D721Med (cell line): ENCODE measurements around the gene ABL1.

Source experiments
- DNase-seq: peaks from one replicate; pipeline ENCODE4 v3.0.0; 2011; ENCODE audit warnings: low spot score; ENCODE audit not compliant: insufficient read length
- FAIRE-seq: peaks from 2 replicates; lab custom pipeline; 2011; peaks lifted over from hg19 to GRCh38; lab: Jason Lieb, UNC
- TF ChIP-seq, protein P1 (sequence below): IDR thresholded peaks from 2 replicates; pipeline ENCODE4 v1.5.1; 2012; ENCODE audit warnings: mild to moderate bottlenecking, control low read depth; ENCODE audit not compliant: insufficient read depth; ENCODE audit errors: missing control alignments

ABL1 gene

DNA sequence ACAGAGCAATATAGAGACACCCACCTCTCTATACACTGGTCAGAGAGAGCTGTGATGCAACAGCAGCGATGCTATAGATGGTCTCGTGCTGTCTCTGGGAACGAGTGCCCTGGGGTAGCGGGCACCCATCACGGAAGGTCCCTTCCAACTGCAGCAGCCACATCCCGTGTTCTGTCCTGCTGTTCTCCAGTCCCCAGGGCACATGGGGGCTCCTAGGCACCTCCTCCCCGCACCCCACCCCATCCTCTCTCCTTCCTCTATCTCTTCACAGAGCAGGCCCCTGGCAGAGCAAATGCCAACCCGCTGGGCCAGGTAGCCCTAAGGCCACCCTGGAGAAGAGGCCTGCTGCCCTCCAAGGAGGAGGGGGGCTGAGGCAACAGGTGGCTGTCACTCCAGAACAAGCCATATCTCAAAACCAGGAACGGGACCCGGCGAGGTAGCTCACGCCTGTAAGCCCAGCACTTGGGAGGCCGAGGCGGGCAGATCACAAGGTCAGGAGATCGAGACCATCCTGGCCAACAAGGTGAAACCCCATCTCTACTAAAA lies 95.8 kb downstream of the ABL1 start:
- TF ChIP-seq, protein P1, sequence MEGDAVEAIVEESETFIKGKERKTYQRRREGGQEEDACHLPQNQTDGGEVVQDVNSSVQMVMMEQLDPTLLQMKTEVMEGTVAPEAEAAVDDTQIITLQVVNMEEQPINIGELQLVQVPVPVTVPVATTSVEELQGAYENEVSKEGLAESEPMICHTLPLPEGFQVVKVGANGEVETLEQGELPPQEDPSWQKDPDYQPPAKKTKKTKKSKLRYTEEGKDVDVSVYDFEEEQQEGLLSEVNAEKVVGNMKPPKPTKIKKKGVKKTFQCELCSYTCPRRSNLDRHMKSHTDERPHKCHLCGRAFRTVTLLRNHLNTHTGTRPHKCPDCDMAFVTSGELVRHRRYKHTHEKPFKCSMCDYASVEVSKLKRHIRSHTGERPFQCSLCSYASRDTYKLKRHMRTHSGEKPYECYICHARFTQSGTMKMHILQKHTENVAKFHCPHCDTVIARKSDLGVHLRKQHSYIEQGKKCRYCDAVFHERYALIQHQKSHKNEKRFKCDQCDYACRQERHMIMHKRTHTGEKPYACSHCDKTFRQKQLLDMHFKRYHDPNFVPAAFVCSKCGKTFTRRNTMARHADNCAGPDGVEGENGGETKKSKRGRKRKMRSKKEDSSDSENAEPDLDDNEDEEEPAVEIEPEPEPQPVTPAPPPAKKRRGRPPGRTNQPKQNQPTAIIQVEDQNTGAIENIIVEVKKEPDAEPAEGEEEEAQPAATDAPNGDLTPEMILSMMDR: no peak
- no peak for DNase-seq
- no peak for FAIRE-seq

DNA sequence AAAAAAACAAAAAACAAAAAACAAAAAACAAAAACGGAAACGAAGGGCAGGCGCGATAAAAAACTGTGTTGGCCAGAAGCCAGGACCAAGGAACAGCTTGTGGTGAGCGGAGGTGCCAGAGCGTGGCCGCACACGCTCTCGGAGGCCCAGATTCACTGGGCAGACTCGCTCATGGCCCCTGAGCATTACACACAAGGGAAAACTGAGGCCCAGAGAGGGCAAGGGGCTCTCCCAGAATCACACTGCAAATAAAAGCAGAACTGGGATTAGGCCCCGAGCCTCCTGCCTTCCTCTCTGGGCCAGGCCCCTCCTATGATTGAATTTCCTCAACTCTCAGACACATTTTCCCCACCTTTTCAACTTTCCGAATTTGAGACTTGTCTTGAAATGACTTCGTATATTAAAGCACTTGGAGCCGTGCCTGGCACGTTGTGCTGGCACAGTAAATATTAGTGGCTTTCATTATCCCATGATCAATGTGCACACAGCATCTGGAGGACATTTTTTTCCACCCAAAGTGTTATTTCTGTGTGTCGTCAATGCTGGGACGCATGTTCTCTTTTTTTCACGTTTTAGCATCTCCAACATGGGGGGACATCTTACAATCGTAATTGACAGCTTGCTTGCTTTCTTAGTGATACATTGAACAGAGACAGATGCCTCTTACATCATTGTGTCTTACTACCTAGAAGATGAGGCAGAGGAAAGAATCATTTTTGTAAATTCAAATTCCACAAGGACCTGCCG lies 96.6 kb downstream of the ABL1 start:
- TF ChIP-seq, protein P1: no peak
- no peak for FAIRE-seq
- DNase-seq: no peak

DNA sequence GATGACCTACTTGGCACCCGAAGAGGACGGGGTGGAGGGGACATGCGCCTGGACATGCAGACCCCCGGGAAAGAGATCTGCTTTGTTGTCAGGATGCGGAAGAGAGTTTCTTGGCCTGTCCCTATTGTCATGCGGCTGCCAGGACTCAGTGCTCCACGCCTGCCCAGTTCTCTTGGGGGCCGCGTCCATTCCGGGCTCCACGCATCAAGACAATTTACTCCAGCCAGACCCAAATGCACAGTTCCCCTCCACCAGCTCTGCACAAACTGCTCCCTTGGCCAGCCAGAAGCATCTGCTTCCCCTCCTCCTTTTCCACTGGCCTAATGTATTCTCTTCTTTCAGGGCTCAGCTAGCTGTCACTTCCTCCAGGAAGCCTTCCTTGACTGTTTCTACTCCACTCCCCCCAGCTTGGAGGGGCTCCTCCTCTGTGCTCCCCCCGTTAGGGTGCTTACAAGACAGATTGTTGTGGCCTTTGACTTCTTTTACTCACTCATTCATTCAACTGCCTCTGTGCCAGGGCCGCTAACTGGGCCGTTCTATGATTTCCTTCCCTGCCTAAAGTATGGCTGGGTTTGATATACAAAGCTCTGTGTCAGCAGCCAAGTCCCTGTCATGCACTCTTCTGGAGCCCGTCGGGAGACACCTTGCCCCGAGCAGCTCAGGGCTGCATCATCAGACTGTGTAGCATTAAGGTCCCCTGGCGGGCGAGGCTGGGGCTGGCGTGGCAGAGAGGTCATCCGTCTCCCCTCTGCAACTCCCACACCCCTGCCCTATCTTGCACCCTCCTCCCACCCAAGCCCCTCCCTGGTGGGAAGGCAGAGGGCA lies 97.4 kb downstream of the ABL1 start:
- DNase-seq: no peak
- FAIRE-seq: no peak
- TF ChIP-seq, protein P1: no peak

DNA sequence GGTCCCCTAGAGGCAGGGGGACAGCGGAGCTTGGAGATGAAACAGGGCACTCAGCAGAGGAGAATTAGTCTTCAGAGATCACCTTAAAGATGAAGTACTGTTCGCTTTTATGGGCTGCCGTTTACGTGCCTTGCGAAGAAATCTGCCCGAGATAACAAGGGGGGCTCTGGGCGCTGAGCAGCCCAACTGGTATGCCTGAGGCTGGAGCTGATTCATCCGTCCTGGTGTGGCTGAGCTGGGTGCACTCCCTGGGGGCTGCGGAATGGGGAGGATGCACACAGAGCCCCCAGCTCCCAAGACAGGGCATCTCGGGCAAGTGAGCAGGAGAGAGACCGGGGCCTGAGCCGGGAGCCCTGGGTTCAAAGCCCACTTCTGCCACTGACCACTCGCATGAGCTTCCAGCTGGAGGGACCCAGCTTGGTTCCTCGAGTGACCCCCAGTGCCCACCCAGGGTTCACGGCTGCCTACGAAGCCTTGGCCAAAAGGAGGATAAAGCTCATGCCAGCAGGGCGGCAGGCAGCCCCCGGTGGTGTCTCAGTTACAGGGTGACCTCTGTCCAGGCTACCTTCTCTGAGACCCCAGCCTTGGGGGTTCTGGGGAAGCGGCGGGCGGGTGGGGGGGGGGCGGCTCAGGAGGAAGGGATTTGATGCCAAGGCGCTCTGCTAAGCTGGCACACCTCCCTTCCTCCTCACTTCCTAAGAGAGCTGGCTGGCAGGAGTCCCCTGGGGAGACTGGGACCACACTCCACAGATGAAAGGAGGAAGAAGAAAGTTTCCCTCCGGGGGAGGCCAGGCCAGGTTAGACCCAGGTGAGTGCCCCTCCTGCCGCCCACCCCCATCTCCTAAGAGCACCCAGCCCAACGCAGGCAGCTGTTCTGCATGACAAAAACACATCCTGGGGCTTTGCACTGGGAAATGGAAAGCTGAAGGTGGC lies 98.3 kb downstream of the ABL1 start:
- FAIRE-seq (no peak), DNase-seq (no peak)
- TF ChIP-seq, protein P1: no peak

DNA sequence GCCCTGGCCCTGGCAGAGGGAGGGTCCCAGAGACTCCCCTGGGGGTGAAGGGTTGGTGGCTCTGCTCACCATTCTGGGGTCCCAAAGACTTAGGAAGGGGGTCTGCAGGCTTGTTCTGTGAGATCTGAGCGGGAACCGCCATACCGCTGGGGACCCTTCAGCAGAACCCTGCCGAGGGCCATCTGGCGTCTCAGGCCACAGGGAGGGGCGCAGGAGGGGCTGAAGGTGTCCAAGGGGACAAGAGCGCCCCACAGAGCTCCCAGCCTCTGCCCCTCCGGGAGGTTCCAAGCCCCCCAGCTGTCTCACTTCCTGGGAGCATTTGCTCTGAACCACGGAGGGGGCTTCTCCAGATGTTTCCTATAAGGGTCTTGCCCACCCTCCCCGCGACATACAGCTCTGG lies 99.2 kb downstream of the ABL1 start:
- FAIRE-seq (no peak), DNase-seq (no peak)
- TF ChIP-seq, protein P1: no peak

DNA sequence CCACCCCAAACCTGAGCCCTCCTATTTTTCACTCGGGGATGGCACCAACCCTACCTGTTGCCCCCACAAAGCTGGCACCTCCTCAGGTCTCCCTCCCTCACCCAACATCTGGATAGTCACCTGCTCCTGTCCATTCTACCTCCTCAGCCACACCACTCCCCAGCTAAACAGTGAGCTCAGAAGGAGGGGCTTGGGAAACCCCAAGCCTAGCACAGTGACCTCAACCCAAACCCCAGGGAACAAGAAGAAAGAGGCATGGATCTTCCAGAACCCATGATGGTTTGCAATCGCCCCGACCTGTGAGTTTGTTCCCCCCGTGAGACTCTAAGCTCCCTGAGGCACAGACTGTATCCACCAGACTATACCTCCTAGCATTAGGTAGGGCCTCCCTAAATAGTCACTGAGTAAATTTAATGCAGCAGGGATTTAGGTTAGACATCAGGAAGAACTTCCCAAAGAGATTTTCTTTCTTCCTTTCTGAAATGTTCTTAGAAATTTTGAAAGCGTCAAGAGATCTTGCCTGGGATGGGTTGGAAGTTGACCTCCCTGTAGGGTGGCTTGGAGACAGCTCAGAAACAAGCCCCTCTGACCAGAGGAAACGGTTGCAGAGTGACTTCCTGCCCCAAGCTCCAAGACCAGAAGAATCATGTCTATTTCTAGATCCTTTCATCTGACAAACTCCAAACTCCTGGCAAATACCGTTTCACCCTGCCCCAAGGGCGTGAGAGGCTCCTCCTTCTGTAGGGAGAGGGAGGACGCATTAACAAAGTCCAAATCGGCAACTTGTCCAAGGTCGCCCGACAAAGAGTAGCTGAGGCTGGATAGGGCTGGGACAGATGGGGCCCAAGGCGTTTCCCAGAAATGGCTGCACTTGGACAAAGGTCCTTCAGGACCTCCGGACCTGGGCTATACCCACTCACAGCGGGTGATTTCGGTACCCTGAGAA lies 99.9 kb downstream of the ABL1 start:
- FAIRE-seq: no peak
- TF ChIP-seq, protein P1: no peak
- DNase-seq: no peak
